GM10266 (cell line): Measurements from ENCODE around the gene DOCK4.

Experiments
- DNase-seq: peaks from one replicate; pipeline ENCODE4 v3.0.0; 2012; ENCODE audit errors: extremely low spot score
- TF ChIP-seq, protein P1 (sequence below): IDR thresholded peaks from 2 replicates; pipeline ENCODE4 v1.5.1; 2012; ENCODE audit warnings: mild to moderate bottlenecking, low read depth; ENCODE audit not compliant: control insufficient read depth, insufficient read depth; ENCODE audit errors: missing control alignments

Gene DOCK4

DNA sequence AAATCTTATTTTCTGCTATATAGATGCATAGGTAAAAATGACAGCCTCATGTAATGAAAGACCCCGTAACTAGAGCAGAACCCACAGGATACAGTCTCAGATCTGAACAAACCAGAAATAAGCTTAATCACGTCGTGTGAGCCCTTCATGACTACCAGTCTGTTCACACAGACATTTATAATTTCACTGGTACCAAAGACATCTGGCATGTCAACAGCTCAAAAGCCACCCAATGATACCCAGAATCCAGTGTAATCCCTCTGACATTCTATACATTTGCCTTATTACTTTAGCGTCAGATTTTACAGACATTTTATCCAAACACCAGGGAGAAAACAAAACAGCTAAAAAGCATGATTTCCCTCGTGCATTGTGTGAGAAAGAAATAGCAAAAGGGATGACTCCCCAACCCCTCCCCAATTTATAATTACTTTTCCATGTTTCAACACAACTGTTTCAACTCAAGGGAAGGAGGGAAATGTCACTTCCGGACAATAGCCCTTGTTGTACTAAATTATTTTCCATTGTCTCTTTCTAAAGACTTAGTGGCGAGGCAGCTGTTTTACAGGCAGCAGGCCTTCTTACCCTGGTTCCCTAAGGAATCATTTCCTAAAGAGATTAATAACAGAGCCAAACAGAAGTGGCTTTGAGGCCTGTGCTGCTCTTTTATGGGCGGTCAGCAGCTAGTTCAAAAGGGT is 33.2 kb downstream of the DOCK4 start:
- TF ChIP-seq, protein P1, sequence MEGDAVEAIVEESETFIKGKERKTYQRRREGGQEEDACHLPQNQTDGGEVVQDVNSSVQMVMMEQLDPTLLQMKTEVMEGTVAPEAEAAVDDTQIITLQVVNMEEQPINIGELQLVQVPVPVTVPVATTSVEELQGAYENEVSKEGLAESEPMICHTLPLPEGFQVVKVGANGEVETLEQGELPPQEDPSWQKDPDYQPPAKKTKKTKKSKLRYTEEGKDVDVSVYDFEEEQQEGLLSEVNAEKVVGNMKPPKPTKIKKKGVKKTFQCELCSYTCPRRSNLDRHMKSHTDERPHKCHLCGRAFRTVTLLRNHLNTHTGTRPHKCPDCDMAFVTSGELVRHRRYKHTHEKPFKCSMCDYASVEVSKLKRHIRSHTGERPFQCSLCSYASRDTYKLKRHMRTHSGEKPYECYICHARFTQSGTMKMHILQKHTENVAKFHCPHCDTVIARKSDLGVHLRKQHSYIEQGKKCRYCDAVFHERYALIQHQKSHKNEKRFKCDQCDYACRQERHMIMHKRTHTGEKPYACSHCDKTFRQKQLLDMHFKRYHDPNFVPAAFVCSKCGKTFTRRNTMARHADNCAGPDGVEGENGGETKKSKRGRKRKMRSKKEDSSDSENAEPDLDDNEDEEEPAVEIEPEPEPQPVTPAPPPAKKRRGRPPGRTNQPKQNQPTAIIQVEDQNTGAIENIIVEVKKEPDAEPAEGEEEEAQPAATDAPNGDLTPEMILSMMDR: no peak
- DNase-seq: no peak

DNA sequence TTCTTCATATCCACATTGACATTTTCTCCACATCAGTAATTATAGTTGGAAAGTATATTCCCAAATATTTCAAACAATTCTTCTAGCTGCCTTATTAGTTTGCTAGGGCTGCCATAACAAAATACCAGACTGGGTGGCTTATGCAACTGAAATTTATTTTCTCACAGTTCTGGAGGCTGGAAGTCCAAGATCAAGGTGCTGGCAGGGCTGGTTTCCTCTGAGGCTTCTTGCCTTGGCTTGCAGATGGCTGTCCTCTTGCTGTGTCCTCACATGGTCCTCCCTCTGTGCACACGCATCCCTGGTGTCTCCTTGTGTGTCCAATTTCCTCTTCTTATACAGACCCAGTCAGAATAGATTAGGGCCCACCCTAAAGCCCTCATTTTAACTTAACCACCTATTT is 34.5 kb downstream of the DOCK4 start:
- TF ChIP-seq, protein P1: no peak
- DNase-seq: no peak

GRCh38 chr7:112168915-112169314 is 37.3 kb downstream of the DOCK4 start:
- DNase-seq: no peak
- TF ChIP-seq, protein P1: no peak

- no peak for DNase-seq
Observed at GRCh38 chr7:112167147-112167546, 39.1 kb downstream of the DOCK4 start.

GRCh38 chr7:112162784-112163506 is 43.3 kb downstream of the DOCK4 start:
- DNase-seq: no peak
- TF ChIP-seq, protein P1: no peak

More at GRCh38 chr7:112167147-112167546, 39.1 kb downstream of the DOCK4 start:
- TF ChIP-seq, protein P1: no peak

DNA sequence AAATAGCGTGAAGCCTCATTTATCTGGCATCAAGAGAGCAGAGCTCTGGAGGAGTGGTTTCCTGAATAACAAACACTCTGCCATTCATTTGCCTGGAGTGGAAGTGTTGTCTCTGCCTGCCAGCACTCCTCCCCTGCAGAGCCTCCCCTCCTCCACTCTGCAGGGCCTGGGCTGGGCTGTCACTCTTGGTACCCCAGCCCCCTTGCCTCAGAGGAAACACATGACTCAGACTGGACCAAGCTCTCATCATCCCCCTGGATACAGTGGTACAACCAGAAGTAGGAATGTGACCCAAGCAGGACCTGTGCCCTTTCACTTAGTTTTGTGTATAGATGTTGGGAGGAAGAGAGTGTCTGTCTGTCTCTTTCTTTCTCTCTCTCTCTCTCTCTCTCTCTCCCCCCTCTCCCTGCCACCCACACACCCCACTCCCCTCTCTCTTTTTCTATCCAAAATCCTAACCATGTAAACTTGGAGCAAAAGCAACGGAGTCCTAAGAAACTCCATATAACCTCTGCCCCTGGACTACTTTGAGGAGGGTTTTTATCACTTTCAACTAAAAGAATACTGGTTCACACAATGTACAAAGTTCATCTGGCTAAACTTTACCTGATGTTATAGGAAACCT is 43.9 kb downstream of the DOCK4 start:
- no peak for DNase-seq
- TF ChIP-seq, protein P1: no peak
